HG03575 (cell line): Measurements from ENCODE around the gene PIGQ.

Source experiments
- ATAC-seq: cut with Tn5 transposase; IDR thresholded peaks from one replicate; pipeline ENCODE4 v1.9.1; 2021; ENCODE audit not compliant: unreplicated experiment, insufficient number of reproducible peaks, low FRiP score; ENCODE audit errors: extremely low read depth

PIGQ gene

GRCh38 chr16:553601-554296 lies 16.0 kb upstream of the PIGQ start:
- ATAC-seq = no peak

- ATAC-seq = no peak
These were observed 15.5 kb upstream of the PIGQ start for GRCh38 chr16:554297-554621.

GRCh38 chr16:554640-555365 lies 15.0 kb upstream of the PIGQ start:
- ATAC-seq = no peak

DNA sequence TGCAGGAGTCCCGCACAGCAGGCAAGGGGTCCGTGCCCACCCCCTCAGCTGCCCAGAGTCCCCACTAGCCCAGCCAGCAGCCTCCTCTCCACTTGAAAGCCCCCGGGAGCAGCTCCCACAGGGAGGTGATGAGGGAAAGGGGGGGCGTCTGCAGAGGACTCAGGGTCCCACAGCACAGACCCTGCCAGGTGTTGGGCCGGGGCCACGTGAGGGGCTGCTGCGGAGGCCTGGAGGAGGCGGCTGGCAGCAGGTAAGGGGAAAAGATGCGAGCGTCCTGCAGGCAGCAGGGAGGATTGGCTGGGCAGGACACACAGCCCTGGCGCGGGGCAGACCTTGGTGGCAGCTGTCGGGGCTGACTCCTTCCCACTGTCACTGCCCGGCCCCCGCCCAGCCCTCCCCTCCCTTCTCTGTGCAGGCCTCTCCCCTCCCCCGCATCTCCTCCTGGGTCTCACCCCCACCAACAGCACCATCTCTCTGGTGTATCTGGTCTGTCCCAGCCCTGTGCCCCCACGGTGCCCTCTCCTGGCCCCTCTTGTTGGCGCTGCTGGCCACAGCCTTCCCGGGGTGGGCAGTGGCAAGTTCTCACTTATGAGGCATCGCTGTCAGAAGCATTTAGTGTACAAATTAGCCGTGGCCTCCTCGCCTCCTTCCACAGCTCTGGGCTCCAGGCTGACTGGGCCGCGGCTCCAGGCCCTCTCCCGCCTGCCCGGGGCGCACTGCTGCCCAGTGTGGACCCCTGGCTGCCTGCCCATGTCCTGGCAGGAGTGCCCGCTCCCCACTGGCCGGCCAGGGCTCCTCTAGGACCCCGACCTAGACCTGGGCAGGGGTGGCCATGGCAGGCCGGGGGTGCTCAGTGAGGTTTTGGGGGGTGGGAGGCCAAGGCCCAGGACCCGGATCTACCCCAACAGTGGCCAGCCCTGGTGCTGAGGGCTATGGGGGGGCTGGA lies 14.0 kb upstream of the PIGQ start:
- no peak for ATAC-seq

DNA sequence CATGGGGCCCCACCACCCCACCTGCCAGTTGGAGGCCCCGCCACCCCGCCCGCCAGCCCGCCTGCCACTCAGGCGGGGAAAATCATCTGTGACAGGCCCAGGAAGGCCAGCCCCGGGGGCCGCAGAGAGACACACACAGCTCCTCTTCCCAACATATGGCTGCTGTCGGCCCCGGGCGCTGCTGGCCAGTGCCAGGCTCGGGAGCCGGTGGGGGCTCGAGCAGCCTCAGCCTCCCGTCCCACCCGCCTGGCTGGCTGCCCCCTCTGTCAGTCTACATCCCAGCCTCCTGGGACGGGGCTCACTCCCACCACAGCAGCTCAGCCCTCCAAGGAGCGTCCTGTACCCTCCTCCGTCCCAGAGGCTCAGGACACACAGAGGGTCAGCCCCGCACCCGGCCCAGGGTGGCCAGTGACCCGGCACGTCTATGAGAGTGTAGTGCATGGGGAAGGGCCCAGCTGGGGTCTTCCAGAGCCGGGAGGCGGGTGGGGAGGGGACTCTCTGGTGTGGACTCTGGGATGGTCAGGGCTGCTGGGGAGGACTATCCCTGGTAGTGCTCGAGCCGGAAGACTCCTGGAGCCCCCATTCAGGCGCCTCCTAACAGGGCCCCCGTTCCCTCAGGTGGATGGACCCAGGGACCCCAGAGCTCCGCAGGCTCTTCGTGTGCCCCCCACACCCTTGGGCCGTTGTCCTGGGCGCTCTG lies 13.1 kb upstream of the PIGQ start:
- no peak for ATAC-seq

DNA sequence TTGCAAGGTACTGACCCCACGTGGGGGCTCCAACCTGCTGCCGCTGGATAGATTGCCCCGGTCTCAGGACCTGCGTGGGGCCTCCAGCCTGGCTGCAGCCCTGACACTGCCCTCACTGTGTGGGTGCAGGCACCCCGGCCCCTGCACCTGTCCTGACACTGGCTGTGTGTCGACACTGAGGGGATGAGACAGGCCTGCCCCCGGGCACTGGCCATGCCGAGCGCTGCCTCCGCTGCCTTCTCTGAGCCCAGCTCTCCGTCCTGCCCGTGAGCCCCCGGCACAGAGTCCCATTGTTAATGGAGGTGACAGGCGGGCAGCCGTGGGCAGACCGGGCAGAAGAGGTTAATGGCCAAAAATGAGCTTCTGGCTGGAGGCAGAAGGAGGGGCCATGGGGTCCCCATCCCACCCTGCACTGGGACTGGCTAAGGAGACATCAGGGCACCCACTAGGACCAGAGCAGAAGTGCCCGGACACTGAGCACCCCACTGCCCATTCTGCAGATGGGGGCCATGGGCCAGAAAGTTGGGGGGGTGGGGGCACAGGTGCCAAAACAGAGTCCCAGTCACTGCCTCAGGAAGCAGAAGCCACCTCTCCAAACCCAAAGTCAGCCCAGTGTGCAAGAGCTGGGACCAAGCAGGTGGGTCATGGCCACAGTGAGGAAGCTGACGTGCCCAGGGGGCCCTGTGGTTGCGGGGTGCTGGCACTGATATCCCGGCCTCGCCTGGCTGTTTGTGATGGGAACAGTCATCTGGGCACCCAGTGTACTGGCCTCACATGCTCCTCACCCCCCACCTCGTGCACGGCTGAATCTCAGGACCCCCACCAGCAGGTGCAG lies 12.1 kb upstream of the PIGQ start:
- ATAC-seq = no peak

DNA sequence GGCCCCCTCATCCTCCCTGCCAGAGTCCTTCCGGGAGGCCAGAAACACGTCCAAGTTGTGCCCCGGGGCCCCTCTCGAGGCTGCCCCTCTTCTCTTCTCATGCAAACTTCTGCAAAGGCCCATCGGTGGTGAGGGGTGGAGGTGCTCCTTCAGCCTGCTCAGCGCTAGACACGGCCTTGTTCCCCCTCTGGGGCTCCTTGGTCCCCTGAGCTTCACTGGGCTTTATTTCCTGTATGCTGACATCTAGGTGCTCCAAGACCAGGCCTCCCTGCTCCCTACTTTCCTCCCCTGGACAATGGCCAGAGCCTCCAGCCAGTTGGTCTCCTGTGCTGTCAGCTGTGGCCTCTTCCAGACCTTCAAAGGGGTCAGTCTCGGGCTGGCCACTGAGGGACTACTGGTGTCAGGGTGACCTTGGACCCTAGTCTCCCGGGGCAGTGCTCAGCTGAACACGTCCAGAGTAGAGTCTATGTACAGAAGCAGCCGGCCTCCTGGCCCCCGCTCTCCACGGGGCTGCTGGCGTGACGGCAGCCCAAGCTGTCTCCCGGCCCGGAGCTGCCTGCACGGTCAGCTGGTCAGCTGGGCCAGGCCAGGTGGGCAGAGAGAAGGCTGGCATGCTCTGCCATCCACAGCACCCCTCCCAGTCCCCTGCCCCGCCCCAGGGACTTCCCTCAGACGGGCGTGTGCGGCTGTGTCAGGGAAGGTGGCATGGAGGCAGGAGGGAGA lies 11.3 kb upstream of the PIGQ start:
- no peak for ATAC-seq

GRCh38 chr16:559021-559380 lies 10.8 kb upstream of the PIGQ start:
- no peak for ATAC-seq

- no peak for ATAC-seq
These were observed 10.2 kb upstream of the PIGQ start for GRCh38 chr16:559411-560203.

GRCh38 chr16:560204-560700 lies 9.5 kb upstream of the PIGQ start, which contains the start of gene PRR35:
TSS of gene PRR35 (plus strand) at chr16:560394. CDS start at chr16:563295, 2,901 bp downstream.
- ATAC-seq = no peak

DNA sequence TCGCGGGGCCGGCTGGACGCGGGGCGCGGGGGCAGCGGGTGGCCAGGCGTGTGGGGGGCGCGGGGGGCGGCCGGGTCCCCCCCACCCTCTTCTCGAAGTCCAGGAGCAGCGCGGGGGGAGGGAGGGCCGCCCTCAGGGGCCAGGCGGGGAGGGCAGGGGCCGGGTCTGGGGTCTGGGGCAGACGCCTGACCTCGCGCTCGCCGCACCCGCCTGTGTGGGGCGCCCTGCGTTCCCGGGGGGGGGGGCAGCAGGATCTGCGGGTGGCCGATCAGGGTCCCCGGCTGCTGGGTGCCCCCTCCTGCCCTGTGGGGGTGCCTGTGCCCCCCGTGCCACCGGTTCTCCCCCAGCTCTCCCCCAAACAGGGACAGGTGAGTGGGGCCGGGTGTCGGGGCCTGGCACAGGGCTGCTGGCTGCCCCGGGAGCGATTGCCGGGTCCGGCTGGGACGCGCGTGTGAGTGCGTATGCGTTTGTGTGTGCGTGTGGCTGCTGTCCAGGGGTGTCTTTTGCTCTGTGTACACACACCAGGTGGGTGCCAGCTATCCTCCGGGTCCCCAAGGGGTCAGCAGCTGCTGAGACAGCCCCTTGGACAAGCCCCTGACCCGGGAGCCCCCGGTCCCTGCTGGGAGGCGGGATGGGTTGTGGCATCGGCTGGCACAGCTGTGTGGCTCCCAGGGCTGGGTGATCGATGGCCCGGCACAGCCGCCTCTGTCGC lies 8.9 kb upstream of the PIGQ start:
- no peak for ATAC-seq

DNA sequence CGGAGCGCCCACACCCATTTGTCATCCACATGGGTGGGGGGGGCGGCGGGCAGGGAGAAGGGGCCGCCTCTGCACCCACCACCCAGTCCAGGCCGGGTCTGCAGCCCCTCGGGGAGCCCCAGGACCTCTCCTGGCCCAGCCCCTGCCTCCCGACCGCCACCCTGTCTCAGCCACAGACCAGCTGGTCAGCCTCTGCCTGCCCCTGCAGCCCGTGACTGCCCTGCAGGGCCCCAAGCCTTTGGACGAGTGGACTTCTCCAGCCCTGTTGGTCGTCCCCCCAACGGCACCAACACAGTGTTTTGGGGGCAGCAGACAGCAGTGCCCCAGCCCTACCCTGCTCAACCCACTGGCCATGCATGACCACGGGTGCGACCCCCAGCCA lies 8.4 kb upstream of the PIGQ start:
- ATAC-seq = no peak

GRCh38 chr16:561957-562938 lies 7.5 kb upstream of the PIGQ start:
- ATAC-seq = no peak

DNA sequence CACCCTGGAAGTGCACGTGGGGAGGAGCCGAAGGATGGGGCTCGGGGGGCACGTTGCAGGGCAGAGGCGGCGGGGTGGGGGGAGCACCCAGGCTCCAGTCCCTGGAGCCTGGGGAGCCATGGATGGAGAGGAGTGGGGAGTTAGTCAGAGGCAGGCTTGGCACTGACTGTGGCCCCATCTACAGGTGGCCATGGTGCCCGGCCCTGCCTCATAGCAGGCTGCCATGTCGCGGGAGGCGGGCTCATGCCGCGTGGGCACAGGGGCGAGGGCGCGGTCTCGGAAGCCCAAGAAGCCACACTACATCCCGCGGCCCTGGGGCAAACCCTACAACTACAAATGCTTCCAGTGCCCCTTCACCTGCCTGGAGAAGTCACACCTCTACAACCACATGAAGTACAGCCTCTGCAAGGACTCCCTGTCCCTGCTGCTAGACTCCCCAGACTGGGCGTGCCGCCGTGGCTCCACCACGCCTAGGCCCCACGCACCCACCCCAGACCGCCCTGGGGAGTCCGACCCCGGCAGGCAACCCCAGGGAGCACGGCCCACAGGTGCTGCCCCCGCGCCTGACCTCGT lies 6.6 kb upstream of the PIGQ start:
- no peak for ATAC-seq
